ENCODE data around the gene IFITM10. TPM values are rescaled to one million over a fixed set of nuclear protein-coding genes. Genes with fewer than 3 reads are reported as not detected.
A peak's percentile ranks its signal among the peaks of the same experiment; 100 is the strongest.

IFITM10 gene
- total and polyA plus RNA-seq, 2 donors from 2014 or later: 2.3 to 6.4 TPM

GRCh38 chr11:1768141-1768469, 17.7 kb upstream of the IFITM10 start:
- intact Hi-C loops (cut with DNase I): no loop called here
- H3K36me3 ChIP-seq (ENCODE audit: control insufficient read depth in 2 of 3, insufficient read depth in 3 of 3, low read length in 3 of 3): no peaks in the 10 kb centered on the region
- peaks cover 0 to 8% (median 3%) of the 10 kb centered on the region in 3 donors for H3K4me1 ChIP-seq (ENCODE audit: control insufficient read depth in 2 of 3, insufficient read depth in 2 of 3, low read depth in 1 of 3, low read length in 3 of 3)
- H3K4me3 ChIP-seq (ENCODE audit: low read length in 3 of 3): no peak overlapping the region
- H3K27ac ChIP-seq (ENCODE audit: low read depth in 2 of 2, low read length in 2 of 2): no peak overlapping the region
- FAIRE-seq (no peak), DNase-seq (peak in 1 of 5 donors; percentile 23)
- TF ChIP-seq, protein P1, sequence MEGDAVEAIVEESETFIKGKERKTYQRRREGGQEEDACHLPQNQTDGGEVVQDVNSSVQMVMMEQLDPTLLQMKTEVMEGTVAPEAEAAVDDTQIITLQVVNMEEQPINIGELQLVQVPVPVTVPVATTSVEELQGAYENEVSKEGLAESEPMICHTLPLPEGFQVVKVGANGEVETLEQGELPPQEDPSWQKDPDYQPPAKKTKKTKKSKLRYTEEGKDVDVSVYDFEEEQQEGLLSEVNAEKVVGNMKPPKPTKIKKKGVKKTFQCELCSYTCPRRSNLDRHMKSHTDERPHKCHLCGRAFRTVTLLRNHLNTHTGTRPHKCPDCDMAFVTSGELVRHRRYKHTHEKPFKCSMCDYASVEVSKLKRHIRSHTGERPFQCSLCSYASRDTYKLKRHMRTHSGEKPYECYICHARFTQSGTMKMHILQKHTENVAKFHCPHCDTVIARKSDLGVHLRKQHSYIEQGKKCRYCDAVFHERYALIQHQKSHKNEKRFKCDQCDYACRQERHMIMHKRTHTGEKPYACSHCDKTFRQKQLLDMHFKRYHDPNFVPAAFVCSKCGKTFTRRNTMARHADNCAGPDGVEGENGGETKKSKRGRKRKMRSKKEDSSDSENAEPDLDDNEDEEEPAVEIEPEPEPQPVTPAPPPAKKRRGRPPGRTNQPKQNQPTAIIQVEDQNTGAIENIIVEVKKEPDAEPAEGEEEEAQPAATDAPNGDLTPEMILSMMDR (IDR thresholded peaks at IDR 0.05; ENCODE audit: borderline replicate concordance, extremely low read depth, insufficient read depth): no peak
- H3K9me3 ChIP-seq (ENCODE audit: control insufficient read depth in 2 of 3, insufficient read depth in 1 of 3, low read length in 3 of 3): no peaks in the 10 kb centered on the region
- no peaks in the 10 kb centered on the region for H3K27me3 ChIP-seq (ENCODE audit: control insufficient read depth, insufficient read depth, low read length)
- H3K9ac ChIP-seq (ENCODE audit: low read length in 3 of 3): no peak overlapping the region

DNA sequence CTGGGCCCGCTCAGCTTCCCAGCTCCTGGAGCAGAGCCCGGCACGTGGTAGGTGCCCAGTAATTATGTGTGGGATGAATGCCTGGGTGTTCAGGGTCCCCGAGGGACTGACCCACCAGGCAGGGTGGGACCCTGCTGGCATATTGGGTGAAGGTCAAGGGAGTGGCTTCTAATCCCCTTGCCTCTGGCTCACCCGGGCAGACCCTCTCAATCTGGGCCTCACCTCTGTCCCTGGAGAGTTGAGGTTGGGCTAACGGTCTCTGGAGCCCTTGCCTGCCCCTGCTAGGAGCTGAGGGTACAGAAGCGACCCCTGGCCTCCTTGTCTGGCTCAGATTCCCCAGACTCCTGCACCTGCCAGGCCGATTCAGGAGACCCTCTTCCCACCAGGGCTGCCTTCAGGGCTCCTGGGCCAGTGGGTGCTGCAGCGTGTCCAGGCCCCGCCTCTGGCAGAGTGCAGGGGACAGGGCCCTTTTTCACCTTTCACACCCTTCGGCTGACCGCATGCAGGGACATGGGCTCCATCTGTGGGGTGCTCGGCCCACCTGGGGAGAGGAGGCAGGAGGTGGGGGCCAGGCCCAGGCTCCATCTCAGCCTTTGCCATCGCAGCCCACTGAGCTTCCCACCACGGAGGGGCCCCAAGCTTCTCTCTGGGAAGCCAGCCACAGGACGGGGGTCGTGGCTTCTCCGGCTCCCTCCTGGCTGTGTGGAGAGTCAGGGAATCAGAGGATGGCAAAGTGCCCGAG, 17.2 kb upstream of the IFITM10 start:
- DNase-seq (peak in 2 of 5 donors; percentile 28 to 43), FAIRE-seq (no peak)
- intact Hi-C loops (cut with DNase I): no loop called here
- Histone ChIP-seq H3K36me3 (ENCODE audit: control insufficient read depth in 2 of 3, insufficient read depth in 3 of 3, low read length in 3 of 3) (no peaks in the 10 kb centered on the region), H3K9me3 (ENCODE audit: control insufficient read depth in 2 of 3, insufficient read depth in 1 of 3, low read length in 3 of 3) (no peaks in the 10 kb centered on the region), H3K4me1 (ENCODE audit: control insufficient read depth in 2 of 3, insufficient read depth in 2 of 3, low read depth in 1 of 3, low read length in 3 of 3) (peaks cover 0 to 12% (median 5%) of the 10 kb centered on the region in 3 donors), H3K27ac (ENCODE audit: low read depth in 2 of 2, low read length in 2 of 2) (no peak overlapping the region), H3K27me3 (ENCODE audit: control insufficient read depth, insufficient read depth, low read length) (no peaks in the 10 kb centered on the region), H3K9ac (ENCODE audit: low read length in 3 of 3) (no peak overlapping the region), H3K4me3 (ENCODE audit: low read length in 3 of 3) (no peak overlapping the region)
- TF ChIP-seq, protein P1 (IDR thresholded peaks at IDR 0.05; ENCODE audit: borderline replicate concordance, extremely low read depth, insufficient read depth): no peak

- intact Hi-C loops (cut with DNase I): no loop called here
- no peaks in the 10 kb centered on the region for H3K27me3 ChIP-seq (ENCODE audit: control insufficient read depth, insufficient read depth, low read length)
These were observed 16.5 kb upstream of the IFITM10 start for GRCh38 chr11:1766719-1767398.

More at GRCh38 chr11:1766719-1767398, 16.5 kb upstream of the IFITM10 start:
- Histone ChIP-seq H3K4me1 (ENCODE audit: control insufficient read depth in 2 of 3, insufficient read depth in 2 of 3, low read depth in 1 of 3, low read length in 3 of 3) (peaks cover 0 to 15% (median 12%) of the 10 kb centered on the region in 3 donors), H3K4me3 (ENCODE audit: low read length in 3 of 3) (no peak overlapping the region), H3K36me3 (ENCODE audit: control insufficient read depth in 2 of 3, insufficient read depth in 3 of 3, low read length in 3 of 3) (no peaks in the 10 kb centered on the region), H3K9me3 (ENCODE audit: control insufficient read depth in 2 of 3, insufficient read depth in 1 of 3, low read length in 3 of 3) (no peaks in the 10 kb centered on the region), H3K9ac (ENCODE audit: low read length in 3 of 3) (no peak overlapping the region), H3K27ac (ENCODE audit: low read depth in 2 of 2, low read length in 2 of 2) (no peak overlapping the region)
- FAIRE-seq (no peak), DNase-seq (peak in 2 of 5 donors; percentile 28 to 57)
- TF ChIP-seq, protein P1 (IDR thresholded peaks at IDR 0.05; ENCODE audit: borderline replicate concordance, extremely low read depth, insufficient read depth): no peak

Data from kidney (tissue), 14 donors.